Brain microvascular endothelial cell (primary cell): ENCODE data around the gene GRAP2.

Source experiments
- DNase-seq: peaks from one replicate; pipeline ENCODE4 v3.0.0-alpha.2; 2020
- H3K27ac ChIP-seq: fragments of 250-450 bp; sonication (Bioruptor Pico); 2 replicates; pipeline ENCODE4 v1.5.1; 2020; ENCODE audit warnings: mild to moderate bottlenecking, moderate library complexity
- H3K27me3 ChIP-seq: fragments of 250-450 bp; sonication (Bioruptor Pico); replicated peaks from 2 replicates; pipeline ENCODE4 v1.5.1; 2020; ENCODE audit warnings: mild to moderate bottlenecking
- H3K36me3 ChIP-seq: fragments of 250-450 bp; sonication (Bioruptor Pico); replicated peaks from 2 replicates; pipeline ENCODE4 v1.5.1; 2020; ENCODE audit warnings: mild to moderate bottlenecking
- H3K4me3 ChIP-seq: 2 replicates; pipeline ENCODE4 v1.5.1; 2011; ENCODE audit warnings: low read depth, mild to moderate bottlenecking, control low read depth, low read length, moderate library complexity
- in situ Hi-C: cut with HindIII; loops from 2 replicates; pipeline ENCODE4 v1.10.0; 2017; ENCODE audit warnings: low sequenced_read_pairs, low pct_ligation_motif_present
- TF ChIP-seq, protein P1 (sequence below): IDR thresholded peaks from 2 replicates; pipeline ENCODE4 v1.5.1; 2011; ENCODE audit warnings: low read depth, mild to moderate bottlenecking, moderate library complexity, low read length, control low read depth, inconsistent platforms; ENCODE audit errors: missing control alignments

Gene GRAP2

DNA sequence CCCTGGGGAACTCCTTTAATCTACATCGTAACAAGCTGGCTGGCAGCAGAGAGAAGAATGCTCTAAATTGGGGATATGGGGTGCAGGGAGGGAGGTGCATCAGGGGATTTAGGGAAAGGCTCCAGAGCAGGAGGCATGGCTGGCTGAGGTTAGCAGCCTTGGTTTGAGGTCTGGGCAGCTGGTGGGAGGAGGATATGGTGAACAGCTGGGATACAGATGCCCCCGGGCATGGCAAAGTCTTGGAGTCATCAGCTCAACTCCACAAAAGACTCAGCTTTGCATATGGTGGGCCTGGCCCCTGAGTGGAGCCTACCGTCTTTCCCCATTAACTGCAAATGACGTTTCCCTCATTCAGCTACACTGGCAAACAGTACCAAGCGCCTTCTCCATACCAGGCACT is 99.3 kb downstream of the GRAP2 start:
- H3K36me3 ChIP-seq: no peaks in the 10 kb centered on the region
- no peak for DNase-seq
- H3K27ac ChIP-seq: no peak overlapping the region
- H3K4me3 ChIP-seq: no peak overlapping the region
- H3K27me3 ChIP-seq: no peaks in the 10 kb centered on the region
- in situ Hi-C loops: loop anchor here (25.0 kb wide), 1 partner anchor 438 kb away; the partner anchor contains the start of gene CACNA1I
- TF ChIP-seq, protein P1, sequence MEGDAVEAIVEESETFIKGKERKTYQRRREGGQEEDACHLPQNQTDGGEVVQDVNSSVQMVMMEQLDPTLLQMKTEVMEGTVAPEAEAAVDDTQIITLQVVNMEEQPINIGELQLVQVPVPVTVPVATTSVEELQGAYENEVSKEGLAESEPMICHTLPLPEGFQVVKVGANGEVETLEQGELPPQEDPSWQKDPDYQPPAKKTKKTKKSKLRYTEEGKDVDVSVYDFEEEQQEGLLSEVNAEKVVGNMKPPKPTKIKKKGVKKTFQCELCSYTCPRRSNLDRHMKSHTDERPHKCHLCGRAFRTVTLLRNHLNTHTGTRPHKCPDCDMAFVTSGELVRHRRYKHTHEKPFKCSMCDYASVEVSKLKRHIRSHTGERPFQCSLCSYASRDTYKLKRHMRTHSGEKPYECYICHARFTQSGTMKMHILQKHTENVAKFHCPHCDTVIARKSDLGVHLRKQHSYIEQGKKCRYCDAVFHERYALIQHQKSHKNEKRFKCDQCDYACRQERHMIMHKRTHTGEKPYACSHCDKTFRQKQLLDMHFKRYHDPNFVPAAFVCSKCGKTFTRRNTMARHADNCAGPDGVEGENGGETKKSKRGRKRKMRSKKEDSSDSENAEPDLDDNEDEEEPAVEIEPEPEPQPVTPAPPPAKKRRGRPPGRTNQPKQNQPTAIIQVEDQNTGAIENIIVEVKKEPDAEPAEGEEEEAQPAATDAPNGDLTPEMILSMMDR: no peak

GRCh38 chr22:40001106-40001505 is 100.2 kb downstream of the GRAP2 start:
- no peak overlapping the region for H3K27ac ChIP-seq
- DNase-seq: no peak
- no peak overlapping the region for H3K4me3 ChIP-seq
- H3K36me3 ChIP-seq: no peaks in the 10 kb centered on the region
- in situ Hi-C loops: loop anchor here (25.0 kb wide), 1 partner anchor 439 kb away; the partner anchor contains the start of gene CACNA1I
- no peaks in the 10 kb centered on the region for H3K27me3 ChIP-seq
- TF ChIP-seq, protein P1: no peak

DNA sequence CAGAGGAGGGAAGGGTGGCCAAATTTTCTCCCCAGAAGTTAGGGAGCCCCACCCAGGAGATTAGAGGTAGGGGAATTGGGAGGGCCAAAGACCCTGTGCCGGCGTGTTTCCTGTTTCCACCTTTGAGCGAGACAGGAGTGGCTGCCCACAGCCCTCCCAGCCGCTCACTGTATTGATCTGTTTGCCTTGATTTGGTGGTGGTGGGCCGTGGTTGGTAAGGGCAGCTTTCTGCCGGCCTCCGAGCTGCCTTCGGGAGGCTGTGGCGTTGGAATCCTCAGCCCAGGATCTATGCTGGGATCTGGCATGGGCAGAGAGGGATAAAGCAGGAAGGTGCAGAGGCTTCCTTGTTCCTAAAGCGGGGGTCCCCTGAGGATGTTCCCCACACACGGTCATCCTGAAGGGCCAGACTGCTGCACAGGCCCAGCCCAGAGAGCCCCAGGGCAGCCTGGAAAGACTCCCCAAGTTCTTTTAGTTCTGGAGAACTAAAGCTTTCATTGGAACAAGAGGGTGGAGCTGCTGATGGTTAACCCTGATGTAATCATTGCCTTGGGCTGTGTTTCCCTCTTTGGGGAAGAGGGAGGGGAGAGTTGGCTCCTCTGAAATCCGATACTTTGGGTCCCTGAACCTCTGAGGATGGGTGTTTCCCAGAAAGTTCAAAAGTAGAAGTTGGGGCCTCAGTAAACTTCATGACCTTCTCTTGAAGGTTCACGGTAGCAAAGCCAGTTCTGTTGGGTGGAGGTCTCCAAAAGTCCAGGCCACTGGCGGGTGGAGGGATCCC is 101.1 kb downstream of the GRAP2 start:
- Histone ChIP-seq H3K27ac (no peak overlapping the region), H3K36me3 (no peaks in the 10 kb centered on the region), H3K4me3 (no peak overlapping the region), H3K27me3 (no peaks in the 10 kb centered on the region)
- TF ChIP-seq, protein P1: no peak
- in situ Hi-C loops: loop anchor here (25.0 kb wide), 1 partner anchor 440 kb away; the partner anchor contains the start of gene CACNA1I
- no peak for DNase-seq

DNA sequence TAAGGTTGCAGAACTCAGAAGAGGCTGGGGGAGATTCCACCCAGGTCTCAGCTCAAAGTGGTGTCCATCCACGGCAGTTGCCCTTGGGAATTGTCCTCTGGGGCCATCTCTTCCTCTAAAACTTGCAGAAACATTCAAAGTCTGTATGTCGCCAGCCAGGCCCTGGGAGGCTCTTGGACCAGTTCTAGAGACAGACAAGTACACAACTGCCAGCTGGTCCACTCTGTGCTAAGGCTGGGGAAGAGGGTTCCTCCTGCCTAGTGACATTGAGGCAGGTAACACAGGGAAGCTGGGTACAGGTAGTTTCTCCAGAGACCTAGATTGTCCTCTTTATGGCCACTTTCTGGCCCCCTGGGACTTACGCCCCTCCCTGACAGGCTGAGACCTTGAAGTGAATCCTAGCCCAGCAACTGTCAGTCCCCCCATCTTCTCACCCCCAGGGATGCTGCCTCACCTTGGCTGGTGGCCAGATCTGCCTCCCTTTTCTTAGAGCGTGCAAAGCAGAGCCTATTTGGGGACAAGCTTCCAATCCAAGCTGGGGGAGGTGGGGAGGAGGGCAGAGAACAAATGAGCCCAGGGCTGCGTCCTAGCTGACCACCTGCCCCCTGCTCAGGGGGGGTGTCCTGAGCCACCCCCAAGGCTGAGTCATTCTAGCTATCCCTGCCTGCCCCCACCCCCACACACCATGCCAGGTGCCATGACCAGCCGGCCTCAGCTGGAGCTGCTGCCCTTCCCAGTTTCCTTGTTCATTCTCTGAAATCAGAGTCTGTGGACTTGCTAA is 102.2 kb downstream of the GRAP2 start:
- Histone ChIP-seq H3K4me3 (no peak overlapping the region), H3K27ac (no peak overlapping the region), H3K36me3 (no peaks in the 10 kb centered on the region), H3K27me3 (peaks cover 3% of the 10 kb centered on the region)
- TF ChIP-seq, protein P1: no peak
- no peak for DNase-seq
- in situ Hi-C loops: loop anchor here (25.0 kb wide), 1 partner anchor 441 kb away; the partner anchor contains the start of gene CACNA1I

DNA sequence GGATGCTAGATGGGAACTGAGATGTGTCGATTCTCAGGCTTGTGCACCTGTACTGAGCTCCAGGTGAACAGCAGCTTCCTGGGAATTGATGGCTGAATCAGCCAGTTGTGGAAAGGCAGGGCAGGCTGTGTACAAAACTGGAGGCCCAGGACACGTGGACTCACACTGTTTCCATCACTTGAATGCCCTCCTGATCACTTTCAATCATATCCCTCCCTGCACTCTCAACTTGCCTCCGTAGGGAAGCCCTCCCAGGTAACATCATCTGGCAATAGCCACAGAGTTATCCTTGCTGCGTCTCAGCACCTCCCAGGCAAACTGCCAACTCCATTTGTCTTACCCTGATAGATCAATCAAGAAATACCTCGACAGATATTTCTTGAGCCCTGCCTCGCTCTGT is 104.0 kb downstream of the GRAP2 start:
- Histone ChIP-seq H3K27ac (no peak overlapping the region), H3K27me3 (peaks cover 3% of the 10 kb centered on the region), H3K4me3 (no peak overlapping the region), H3K36me3 (no peaks in the 10 kb centered on the region)
- DNase-seq: no peak
- TF ChIP-seq, protein P1: no peak
- in situ Hi-C loops: loop anchor here (25.0 kb wide), 1 partner anchor 443 kb away; the partner anchor contains the start of gene CACNA1I
